Panc1 (cell line): Measurements from ENCODE around the gene SHOC2. TPM values are rescaled to one million over a fixed set of nuclear protein-coding genes. Genes with fewer than 3 reads are reported as not detected.

ENCODE experiments used
- ATAC-seq: fragments of 200-7000 bp; cut with Tn5 transposase; 2 replicates; pipeline ENCODE4 v1.9.1; 2020; ENCODE audit warnings: mild to moderate bottlenecking, moderate library complexity
- BruUV-seq: library from RNA; stranded (reverse); fragments of 400-500 nt; replicated peaks from 2 replicates; lab custom pipeline; 2021; lab: Mats Ljungman, UMichigan
- CTCF ChIA-PET: fragments of 300-600 bp; sonication (Branson Sonifier 250); formaldehyde crosslinking; loops from one replicate; lab custom pipeline; 2022; ENCODE audit warnings: antibody characterized with exemption; lab: Charles Lee
- POLR2A ChIA-PET: fragments of 300-600 bp; sonication (Branson Sonifier 250); formaldehyde crosslinking; loops from one replicate; lab custom pipeline; 2022; ENCODE audit warnings: antibody characterized with exemption; lab: Charles Lee
- DNase-seq: peaks from one replicate; pipeline ENCODE4 v3.0.0-alpha.2; 2010; ENCODE audit warnings: low read depth, low spot score
- H3K27ac ChIP-seq: 2 replicates; pipeline ENCODE4 v1.5.1; 2011; ENCODE audit warnings: mild to moderate bottlenecking, low read length, inconsistent platforms
- H3K27me3 ChIP-seq: fragments of 200-500 bp; sonication (Bioruptor generic); 2 replicates; pipeline ENCODE4 v1.6.0; 2014; ENCODE audit warnings: low read length, inconsistent platforms; ENCODE audit not compliant: control insufficient read depth, insufficient read depth
- H3K36me3 ChIP-seq: fragments of 200-500 bp; sonication (Bioruptor generic); 2 replicates; pipeline ENCODE4 v1.5.1; 2014; ENCODE audit warnings: inconsistent platforms, mild to moderate bottlenecking, low read length, moderate library complexity; ENCODE audit not compliant: control insufficient read depth, insufficient read depth
- H3K4me1 ChIP-seq: 2 replicates; pipeline ENCODE4 v1.5.1; 2011; ENCODE audit warnings: inconsistent platforms, mild to moderate bottlenecking, low read length, moderate library complexity; ENCODE audit not compliant: control insufficient read depth, insufficient read depth
- H3K4me3 ChIP-seq, 2 experiments: 2 replicates each; pipeline ENCODE4 v1.5.1; 2011 to 2012; ENCODE audit warnings: low read depth in 2 of 2, low read length in 2 of 2, mild to moderate bottlenecking in 2 of 2, inconsistent platforms in 1 of 2, moderate library complexity in 1 of 2
- H3K9me3 ChIP-seq: fragments of 200-500 bp; sonication (Bioruptor generic); 2 replicates; pipeline ENCODE4 v1.5.1; 2014; ENCODE audit warnings: low read depth, mild to moderate bottlenecking, inconsistent platforms, low read length, moderate library complexity; ENCODE audit not compliant: control insufficient read depth, insufficient read depth
- POLR2AphosphoS5 ChIP-seq: IDR thresholded peaks from 2 replicates; pipeline ENCODE4 v1.6.1; 2012; ENCODE audit warnings: mild to moderate bottlenecking, low read depth, low read length, moderate library complexity
- SIN3A ChIP-seq: IDR thresholded peaks from 2 replicates; pipeline ENCODE4 v1.6.1; 2012; ENCODE audit warnings: low read depth, mild to moderate bottlenecking, low read length, moderate library complexity, borderline replicate concordance; ENCODE audit not compliant: insufficient read depth
- TCF7L2 ChIP-seq: IDR thresholded peaks from 2 replicates; pipeline ENCODE4 v1.6.1; 2011; ENCODE audit warnings: mild to moderate bottlenecking, low read depth, low read length, inconsistent platforms
- in situ Hi-C: cut with HindIII; loops from 2 replicates; pipeline ENCODE4 v1.10.0; 2016; ENCODE audit warnings: low sequenced_read_pairs, low pct_unique_long_range_greater_than_20kb
- intact Hi-C: fragments of 100-400 bp; cut with micrococcal nuclease; formaldehyde crosslinking; loops from one replicate; pipeline ENCODE4 v1.10.0; 2022; ENCODE audit not compliant: unreplicated experiment
- total RNA-seq: library from RNA; stranded (reverse); gene quantifications from one replicate; pipeline ENCODE4 v1.2.1, GENCODE V29; 2021; ENCODE audit not compliant: unreplicated experiment
- TF ChIP-seq, protein P1 (sequence below): fragments of 450-650 bp; IDR thresholded peaks from 2 replicates; pipeline ENCODE4 v1.5.1; 2017; ENCODE audit warnings: mild to moderate bottlenecking
- TF ChIP-seq, protein P2 (sequence below), 2 experiments: IDR thresholded peaks; 2 replicates each; pipeline ENCODE4 v1.6.1; 2011 to 2012; ENCODE audit warnings: low read depth in 2 of 2, control low read depth in 1 of 2, low read length in 1 of 2, mild to moderate bottlenecking in 1 of 2, moderate library complexity in 1 of 2; ENCODE audit not compliant: insufficient read depth in 1 of 2

SHOC2 gene
- total RNA-seq, 1 experiment from 2014 or later, result 56.6 TPM

DNA sequence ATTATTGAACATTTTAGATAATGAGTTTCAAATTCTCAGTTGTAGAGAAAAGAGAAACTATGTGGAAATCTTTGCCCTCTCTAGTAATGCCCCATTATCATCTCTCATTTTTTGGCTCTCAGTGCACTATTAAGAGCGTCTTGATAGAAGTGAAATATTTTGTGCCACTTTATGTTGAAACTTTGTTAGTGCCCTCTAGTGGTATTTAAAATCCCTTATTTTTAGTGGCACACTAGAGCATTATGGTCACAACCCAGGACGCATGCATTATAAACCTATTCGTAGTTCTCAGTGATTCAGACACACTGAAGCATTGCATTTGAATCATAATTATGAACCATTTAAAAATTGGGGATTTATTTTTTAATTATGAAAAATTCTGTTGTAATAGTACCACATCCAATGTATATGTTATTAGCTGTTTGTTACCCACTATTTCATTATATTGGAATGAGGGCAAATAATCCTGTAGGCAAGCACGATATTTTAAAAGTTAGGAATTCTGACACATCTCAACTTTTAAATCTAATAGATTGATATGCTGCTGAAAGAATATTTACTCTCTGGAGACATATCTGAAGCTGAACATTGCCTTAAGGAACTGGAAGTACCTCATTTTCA lies 25.7 kb upstream of the SHOC2 start:
- no peaks in the 10 kb centered on the region for H3K27me3 ChIP-seq
- TF ChIP-seq POLR2AphosphoS5 (no peak; the same call in 1 of the 2 replicates), SIN3A (no peak), TCF7L2 (no peak)
- TF ChIP-seq, protein P1, sequence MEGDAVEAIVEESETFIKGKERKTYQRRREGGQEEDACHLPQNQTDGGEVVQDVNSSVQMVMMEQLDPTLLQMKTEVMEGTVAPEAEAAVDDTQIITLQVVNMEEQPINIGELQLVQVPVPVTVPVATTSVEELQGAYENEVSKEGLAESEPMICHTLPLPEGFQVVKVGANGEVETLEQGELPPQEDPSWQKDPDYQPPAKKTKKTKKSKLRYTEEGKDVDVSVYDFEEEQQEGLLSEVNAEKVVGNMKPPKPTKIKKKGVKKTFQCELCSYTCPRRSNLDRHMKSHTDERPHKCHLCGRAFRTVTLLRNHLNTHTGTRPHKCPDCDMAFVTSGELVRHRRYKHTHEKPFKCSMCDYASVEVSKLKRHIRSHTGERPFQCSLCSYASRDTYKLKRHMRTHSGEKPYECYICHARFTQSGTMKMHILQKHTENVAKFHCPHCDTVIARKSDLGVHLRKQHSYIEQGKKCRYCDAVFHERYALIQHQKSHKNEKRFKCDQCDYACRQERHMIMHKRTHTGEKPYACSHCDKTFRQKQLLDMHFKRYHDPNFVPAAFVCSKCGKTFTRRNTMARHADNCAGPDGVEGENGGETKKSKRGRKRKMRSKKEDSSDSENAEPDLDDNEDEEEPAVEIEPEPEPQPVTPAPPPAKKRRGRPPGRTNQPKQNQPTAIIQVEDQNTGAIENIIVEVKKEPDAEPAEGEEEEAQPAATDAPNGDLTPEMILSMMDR, result peak; percentile 72; the same call in 1 of the 2 replicates
- TF ChIP-seq, protein P2, sequence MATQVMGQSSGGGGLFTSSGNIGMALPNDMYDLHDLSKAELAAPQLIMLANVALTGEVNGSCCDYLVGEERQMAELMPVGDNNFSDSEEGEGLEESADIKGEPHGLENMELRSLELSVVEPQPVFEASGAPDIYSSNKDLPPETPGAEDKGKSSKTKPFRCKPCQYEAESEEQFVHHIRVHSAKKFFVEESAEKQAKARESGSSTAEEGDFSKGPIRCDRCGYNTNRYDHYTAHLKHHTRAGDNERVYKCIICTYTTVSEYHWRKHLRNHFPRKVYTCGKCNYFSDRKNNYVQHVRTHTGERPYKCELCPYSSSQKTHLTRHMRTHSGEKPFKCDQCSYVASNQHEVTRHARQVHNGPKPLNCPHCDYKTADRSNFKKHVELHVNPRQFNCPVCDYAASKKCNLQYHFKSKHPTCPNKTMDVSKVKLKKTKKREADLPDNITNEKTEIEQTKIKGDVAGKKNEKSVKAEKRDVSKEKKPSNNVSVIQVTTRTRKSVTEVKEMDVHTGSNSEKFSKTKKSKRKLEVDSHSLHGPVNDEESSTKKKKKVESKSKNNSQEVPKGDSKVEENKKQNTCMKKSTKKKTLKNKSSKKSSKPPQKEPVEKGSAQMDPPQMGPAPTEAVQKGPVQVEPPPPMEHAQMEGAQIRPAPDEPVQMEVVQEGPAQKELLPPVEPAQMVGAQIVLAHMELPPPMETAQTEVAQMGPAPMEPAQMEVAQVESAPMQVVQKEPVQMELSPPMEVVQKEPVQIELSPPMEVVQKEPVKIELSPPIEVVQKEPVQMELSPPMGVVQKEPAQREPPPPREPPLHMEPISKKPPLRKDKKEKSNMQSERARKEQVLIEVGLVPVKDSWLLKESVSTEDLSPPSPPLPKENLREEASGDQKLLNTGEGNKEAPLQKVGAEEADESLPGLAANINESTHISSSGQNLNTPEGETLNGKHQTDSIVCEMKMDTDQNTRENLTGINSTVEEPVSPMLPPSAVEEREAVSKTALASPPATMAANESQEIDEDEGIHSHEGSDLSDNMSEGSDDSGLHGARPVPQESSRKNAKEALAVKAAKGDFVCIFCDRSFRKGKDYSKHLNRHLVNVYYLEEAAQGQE (IDR thresholded peaks at IDR 0.05; ENCODE audit: insufficient read depth in 1 of 2, low read depth in 2 of 2, low read length in 1 of 2), result no peak
- no peak overlapping the region for H3K27ac ChIP-seq
- ChIA-PET CTCF (interaction anchor here (1.2 to 1.3 kb wide), 3 partner anchors 13 to 147 kb away, joined by 3 to 6 read pairs (median 3); no protein-coding TSS in a partner anchor), POLR2A (no interaction called here)
- H3K36me3 ChIP-seq, result peaks cover 4% of the 10 kb centered on the region; the same call in 1 of the 2 replicates
- ATAC-seq (peak; percentile 94), DNase-seq (no peak)
- H3K4me3 ChIP-seq, result no peak overlapping the region
- H3K9me3 ChIP-seq, result no peaks in the 10 kb centered on the region
- no peaks in the 10 kb centered on the region; the same call in 1 of the 2 replicates for H3K4me1 ChIP-seq
- no TSS peak for BruUV-seq
- in situ Hi-C loops, result no loop called here
- intact Hi-C loops, result loop anchor here (1.0 to 5.0 kb wide), 3 partner anchors 147 to 586 kb away; no protein-coding TSS in a partner anchor

DNA sequence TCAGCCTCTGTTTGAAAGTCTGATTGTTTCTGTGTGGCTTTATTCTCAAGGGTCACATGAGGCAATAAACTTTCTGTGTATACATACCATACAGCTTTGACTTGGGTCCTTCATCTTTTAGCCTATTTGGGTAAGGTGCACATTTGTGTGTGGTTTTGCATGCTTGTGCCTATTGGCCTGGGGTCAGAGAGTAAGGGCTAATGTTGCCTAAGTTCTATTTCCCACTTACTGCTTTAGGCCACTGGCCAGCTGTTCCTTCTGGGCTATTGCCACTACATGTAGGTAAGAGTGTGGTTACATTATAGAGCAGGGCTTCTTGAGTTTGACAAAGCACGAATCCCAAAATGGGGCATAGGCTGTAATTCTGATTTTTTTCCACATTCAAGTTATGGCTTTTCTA lies 22.2 kb upstream of the SHOC2 start:
- POLR2A ChIA-PET, result interaction anchor here (0.6 kb wide), 1 partner anchor 123 kb away, joined by 3 read pairs; no protein-coding TSS in a partner anchor
- ATAC-seq, result no peak
- H3K4me3 ChIP-seq, result no peak overlapping the region
- intact Hi-C loops (no loop called here), in situ Hi-C loops (no loop called here)
- CTCF ChIA-PET, result interaction anchor here (1.1 kb wide), 1 partner anchor 151 kb away, joined by 5 read pairs; no protein-coding TSS in a partner anchor
- H3K27ac ChIP-seq, result no peak overlapping the region
- no peak for TF ChIP-seq TCF7L2
- no peak for TF ChIP-seq SIN3A
- DNase-seq, result no peak
- peaks cover 10% of the 10 kb centered on the region for H3K36me3 ChIP-seq
- no TSS peak for BruUV-seq
- no peaks in the 10 kb centered on the region for H3K27me3 ChIP-seq
- H3K9me3 ChIP-seq, result no peaks in the 10 kb centered on the region
- H3K4me1 ChIP-seq, result no peaks in the 10 kb centered on the region; the same call in 1 of the 2 replicates
